Thoracic aorta (tissue), 2 donors: Measurements from ENCODE around the gene PRKCA. TPM values are rescaled to one million over a fixed set of nuclear protein-coding genes. Genes with fewer than 3 reads are reported as not detected.
A peak's percentile ranks its signal among the peaks of the same experiment; 100 is the strongest.

ENCODE experiments used
- ATAC-seq: fragments of 150-250 bp; one replicate; pipeline ENCODE4 v1.8.0; 2017; ENCODE audit warnings: low read depth; ENCODE audit not compliant: insufficient number of reproducible peaks, low FRiP score
- DNase-seq: peaks from one replicate; pipeline ENCODE4 v3.0.0-alpha.2; 2020; ENCODE audit warnings: low spot score
- H3K27ac ChIP-seq, 2 donors: fragments of 200-600 bp; sonication (generic); 1 replicate in 1 of 2; 2 replicates in 1 of 2; pipeline ENCODE4 v1.5.1; 2016; ENCODE audit warnings: mild to moderate bottlenecking in 2 of 2, moderate library complexity in 2 of 2
- H3K27me3 ChIP-seq: fragments of 200-600 bp; sonication (generic); replicated peaks from 2 replicates; pipeline ENCODE4 v1.6.0; 2016; ENCODE audit warnings: mild to moderate bottlenecking; ENCODE audit not compliant: insufficient read depth
- H3K36me3 ChIP-seq: fragments of 200-600 bp; sonication (generic); one replicate; pipeline ENCODE4 v1.5.1; 2016
- H3K4me1 ChIP-seq, 2 donors: fragments of 200-600 bp; sonication (generic); 1 replicate in 1 of 2; 2 replicates in 1 of 2; pipeline versions ENCODE4 v1.5.1 to v1.6.0; 2016; ENCODE audit warnings: low read depth in 2 of 2, mild to moderate bottlenecking in 1 of 2; ENCODE audit not compliant: control insufficient read depth in 1 of 2
- H3K4me3 ChIP-seq: fragments of 200-600 bp; sonication (generic); 2 replicates; pipeline ENCODE4 v1.5.1; 2016; ENCODE audit warnings: mild to moderate bottlenecking
- H3K9me3 ChIP-seq: fragments of 200-600 bp; sonication (generic); 2 replicates; pipeline ENCODE4 v1.5.1; 2016
- CTCF ChIP-seq: fragments of 200-600 bp; sonication (generic); IDR thresholded peaks from one replicate; pipeline ENCODE4 v1.5.1; 2019; ENCODE audit warnings: antibody characterized with exemption
- total RNA-seq, 2 donors: library from RNA; depleted of rRNA; stranded (reverse); fragments of >200 nt; gene quantifications; one replicate each; pipeline versions ENCODE4 v1.1.0 to v1.2.3, GENCODE V29; 2016

Gene PRKCA
- total RNA-seq, 2 donors from 2014 or later = 9.1 to 11.6 TPM

- H3K27me3 ChIP-seq = no peaks in the 10 kb centered on the region
- H3K36me3 ChIP-seq = no peaks in the 10 kb centered on the region
- no peak overlapping the region for H3K27ac ChIP-seq
- DNase-seq (no peak), ATAC-seq (no peak)
- no peak overlapping the region for H3K4me3 ChIP-seq
- no peak for TF ChIP-seq CTCF
- H3K4me1 ChIP-seq = no peaks in the 10 kb centered on the region
- no peaks in the 10 kb centered on the region for H3K9me3 ChIP-seq
Observed at GRCh38 chr17:66740226-66740625, 437.8 kb downstream of the PRKCA start.

DNA sequence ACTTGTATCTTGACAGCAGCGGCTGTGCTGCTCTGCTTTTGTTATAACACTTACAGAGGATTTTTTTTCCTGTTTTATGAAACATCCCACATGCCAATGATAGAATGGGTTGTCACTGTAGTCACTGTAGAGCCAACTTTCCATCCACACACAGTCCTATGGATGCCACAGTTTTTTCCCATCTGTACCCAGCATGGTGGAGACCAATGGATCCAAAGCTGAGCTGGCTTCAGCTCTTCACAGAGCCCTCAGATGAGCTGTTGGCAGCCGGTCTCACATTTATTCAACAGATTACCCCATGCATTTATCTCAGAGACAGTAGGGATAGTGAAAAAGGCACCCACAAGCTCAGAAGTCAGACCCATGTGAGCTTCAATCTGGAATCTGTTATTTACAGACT lies 441.1 kb downstream of the PRKCA start:
- H3K36me3 ChIP-seq = no peaks in the 10 kb centered on the region
- no peaks in the 10 kb centered on the region for H3K9me3 ChIP-seq
- H3K27me3 ChIP-seq = no peaks in the 10 kb centered on the region
- no peak overlapping the region for H3K4me3 ChIP-seq
- no peaks in the 10 kb centered on the region for H3K4me1 ChIP-seq
- ATAC-seq = no peak
- DNase-seq = no peak
- H3K27ac ChIP-seq = no peak overlapping the region
- no peak for TF ChIP-seq CTCF

DNA sequence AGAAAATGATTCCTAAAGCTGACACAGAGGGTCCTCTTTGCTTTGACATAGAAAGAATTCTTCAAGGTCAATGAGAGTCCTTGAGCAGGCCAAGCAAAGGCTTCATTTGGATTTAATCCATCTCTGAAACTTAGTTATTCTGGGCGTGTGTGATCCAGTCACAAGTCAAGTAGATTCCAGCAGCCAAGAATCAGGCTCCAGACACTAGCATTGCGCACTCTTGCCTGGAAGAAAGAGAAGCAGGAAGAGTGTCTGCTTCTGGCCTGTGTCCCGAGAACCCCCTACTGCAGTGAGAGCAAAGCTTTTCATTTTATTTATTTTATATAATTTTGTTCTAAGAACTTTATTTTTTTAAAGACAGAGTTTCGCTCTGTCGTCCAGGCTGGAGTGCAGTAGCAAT lies 444.3 kb downstream of the PRKCA start:
- no peak for TF ChIP-seq CTCF
- ATAC-seq = no peak
- H3K36me3 ChIP-seq = no peaks in the 10 kb centered on the region
- no peak for DNase-seq
- H3K27me3 ChIP-seq = no peaks in the 10 kb centered on the region
- H3K4me3 ChIP-seq = no peak overlapping the region
- no peaks in the 10 kb centered on the region for H3K4me1 ChIP-seq
- no peaks in the 10 kb centered on the region for H3K9me3 ChIP-seq
- no peak overlapping the region for H3K27ac ChIP-seq

DNA sequence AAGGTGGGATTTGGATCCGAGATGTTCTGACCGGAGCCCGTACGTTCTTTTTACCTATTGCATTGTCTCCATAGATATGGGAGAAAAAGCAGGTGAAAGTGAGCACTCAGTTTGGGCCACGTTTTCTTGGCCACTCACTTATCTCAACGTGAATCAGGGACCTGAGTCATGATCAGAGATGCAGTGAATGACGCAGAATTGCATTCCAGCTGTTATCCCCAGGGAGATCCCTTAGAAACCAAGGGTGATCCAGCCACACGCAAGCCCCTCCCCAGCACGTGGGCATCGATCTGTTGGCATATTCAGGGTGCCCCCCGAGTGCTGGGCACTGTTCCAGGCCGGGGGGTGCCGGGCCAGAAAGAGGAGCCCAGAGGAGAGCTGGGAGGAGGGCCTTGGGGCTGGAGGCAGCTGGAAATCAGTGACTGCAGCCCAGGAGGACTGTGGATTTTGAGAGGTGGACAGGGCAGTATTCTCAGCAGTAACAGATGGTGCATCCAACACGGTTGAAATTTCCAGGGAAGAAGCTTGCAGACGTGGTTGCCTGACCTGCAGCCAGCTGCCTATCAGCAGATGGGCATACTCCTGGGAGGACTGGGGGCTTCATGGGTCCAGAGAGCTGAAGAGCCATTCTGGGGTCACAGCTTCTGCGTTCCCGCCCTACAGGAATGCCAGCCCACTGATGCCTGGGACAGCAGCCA lies 445.3 kb downstream of the PRKCA start:
- Histone ChIP-seq H3K9me3 (no peaks in the 10 kb centered on the region), H3K4me3 (no peak overlapping the region), H3K27ac (no peak overlapping the region), H3K36me3 (no peaks in the 10 kb centered on the region), H3K4me1 (no peaks in the 10 kb centered on the region), H3K27me3 (no peaks in the 10 kb centered on the region)
- TF ChIP-seq CTCF = no peak
- DNase-seq (no peak), ATAC-seq (peak; percentile 34)

- ATAC-seq = no peak
- H3K36me3 ChIP-seq = no peaks in the 10 kb centered on the region
- TF ChIP-seq CTCF = no peak
- H3K27me3 ChIP-seq = no peaks in the 10 kb centered on the region
- no peak overlapping the region for H3K27ac ChIP-seq
- H3K4me1 ChIP-seq = no peaks in the 10 kb centered on the region
- no peak for DNase-seq
- H3K9me3 ChIP-seq = no peaks in the 10 kb centered on the region
- H3K4me3 ChIP-seq = no peak overlapping the region
Observed at GRCh38 chr17:66748578-66748977, 446.2 kb downstream of the PRKCA start.
